ENCODE data around the gene SERINC5.
"Not testable (repeated sequence)": the region's sequence is repeated elsewhere in the genome, so short reads cannot be mapped to it uniquely, and the experiment has no call there.

Gene SERINC5

DNA sequence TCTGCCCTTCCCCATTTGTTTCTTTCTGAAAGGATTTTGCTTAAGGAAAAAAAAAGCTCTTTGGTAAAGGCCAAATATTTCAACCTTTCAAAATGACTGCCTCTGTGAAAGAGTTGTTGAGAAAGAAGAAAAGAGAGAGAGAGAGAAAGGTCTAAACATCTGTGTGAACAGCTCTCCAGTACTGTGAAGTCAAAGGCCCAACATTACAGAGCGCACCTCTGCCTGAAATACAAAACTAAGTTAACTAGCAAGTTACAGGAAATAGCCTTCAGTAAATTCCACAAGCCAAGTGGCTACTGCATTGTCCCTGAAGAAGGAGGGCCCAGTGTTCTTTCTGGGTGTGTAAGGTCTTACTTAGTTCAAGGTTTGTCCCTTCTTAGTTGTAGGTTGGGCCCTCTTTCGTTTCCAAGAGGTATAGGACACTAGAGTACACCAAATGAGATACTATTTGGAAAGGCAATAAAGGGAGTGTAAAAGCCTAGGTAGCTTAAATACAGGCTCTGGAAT lies 116.3 kb downstream of the SERINC5 start:
- DNase-seq (ENCODE audit: low read depth in 2 of 2): no peak

- DNase-seq (ENCODE audit: low read depth in 2 of 2): no peak
Observed at GRCh38 chr5:80138486-80138885, 117.4 kb downstream of the SERINC5 start.

- not testable (repeated sequence) for DNase-seq (ENCODE audit: low read depth in 2 of 2)
Observed at GRCh38 chr5:80136798-80137197, 119.0 kb downstream of the SERINC5 start.

GRCh38 chr5:80134876-80135275 lies 121.0 kb downstream of the SERINC5 start:
- no peak for DNase-seq (ENCODE audit: low read depth in 2 of 2)

DNA sequence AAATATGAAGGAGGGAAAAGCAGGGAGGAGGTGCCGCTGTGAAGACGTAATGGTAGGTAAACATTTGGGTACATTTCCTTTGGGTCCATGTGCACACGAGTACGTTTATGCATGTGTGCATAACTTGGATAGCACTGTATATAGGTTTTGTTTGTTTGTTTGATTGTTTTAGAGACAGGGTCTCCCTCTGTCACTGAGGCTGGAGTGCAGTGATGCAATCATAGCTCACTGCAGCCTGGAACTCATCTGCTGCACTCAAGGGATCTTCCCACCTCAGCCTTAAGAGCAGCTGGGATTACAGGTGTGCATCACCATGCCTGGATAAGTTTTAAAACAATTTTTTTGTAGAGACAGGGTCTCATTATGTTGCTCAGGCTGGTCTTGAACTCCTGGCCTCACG lies 126.7 kb downstream of the SERINC5 start:
- no peak for DNase-seq (ENCODE audit: low read depth in 2 of 2)

DNA sequence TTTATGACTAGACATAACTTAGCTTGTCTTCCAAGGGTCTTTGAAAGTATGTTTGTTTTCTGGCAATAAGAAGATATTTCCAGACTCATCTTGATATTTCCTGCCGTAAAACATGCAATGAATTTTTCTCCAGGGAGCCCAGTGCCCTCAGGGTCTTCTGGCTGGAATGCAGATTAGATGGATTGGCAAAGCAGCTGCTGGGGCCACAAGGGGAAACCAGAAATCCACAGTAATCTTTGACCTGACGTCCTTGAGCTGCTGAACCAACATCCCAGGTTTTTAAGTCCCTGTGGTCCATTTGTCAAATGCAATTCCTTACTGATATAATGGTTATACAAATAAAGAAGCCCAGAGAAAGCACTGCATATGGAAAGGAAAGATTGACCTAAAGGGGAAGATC lies 127.7 kb downstream of the SERINC5 start:
- DNase-seq (ENCODE audit: low read depth in 2 of 2): no peak

- no peak for DNase-seq (ENCODE audit: low read depth in 2 of 2)
Observed at GRCh38 chr5:80127116-80127552, 128.7 kb downstream of the SERINC5 start.

DNA sequence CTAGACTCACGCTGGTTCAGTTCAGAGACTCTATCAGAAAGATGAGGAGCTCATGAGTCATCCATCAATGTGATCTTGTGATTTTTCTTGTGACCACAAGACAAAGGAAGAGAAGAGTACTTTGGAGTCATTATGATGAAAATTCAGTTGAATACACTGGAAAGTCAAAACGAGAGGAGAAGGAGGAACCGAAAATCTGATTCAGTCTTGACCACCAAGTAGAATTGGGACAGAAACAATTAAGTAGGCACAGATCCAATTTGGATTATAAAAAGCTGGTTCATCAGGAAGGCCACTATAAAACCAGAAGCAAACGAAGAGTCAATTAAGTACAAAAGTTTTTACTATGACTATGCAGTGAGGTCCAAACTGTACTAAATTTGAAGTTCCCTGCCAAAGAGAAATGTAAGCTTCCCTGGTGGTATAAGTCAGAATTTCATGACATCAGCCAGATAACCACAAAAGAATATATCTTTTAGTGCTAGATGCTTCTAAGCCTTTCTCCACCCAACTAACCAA lies 129.8 kb downstream of the SERINC5 start:
- no peak for DNase-seq (ENCODE audit: low read depth in 2 of 2)

DNA sequence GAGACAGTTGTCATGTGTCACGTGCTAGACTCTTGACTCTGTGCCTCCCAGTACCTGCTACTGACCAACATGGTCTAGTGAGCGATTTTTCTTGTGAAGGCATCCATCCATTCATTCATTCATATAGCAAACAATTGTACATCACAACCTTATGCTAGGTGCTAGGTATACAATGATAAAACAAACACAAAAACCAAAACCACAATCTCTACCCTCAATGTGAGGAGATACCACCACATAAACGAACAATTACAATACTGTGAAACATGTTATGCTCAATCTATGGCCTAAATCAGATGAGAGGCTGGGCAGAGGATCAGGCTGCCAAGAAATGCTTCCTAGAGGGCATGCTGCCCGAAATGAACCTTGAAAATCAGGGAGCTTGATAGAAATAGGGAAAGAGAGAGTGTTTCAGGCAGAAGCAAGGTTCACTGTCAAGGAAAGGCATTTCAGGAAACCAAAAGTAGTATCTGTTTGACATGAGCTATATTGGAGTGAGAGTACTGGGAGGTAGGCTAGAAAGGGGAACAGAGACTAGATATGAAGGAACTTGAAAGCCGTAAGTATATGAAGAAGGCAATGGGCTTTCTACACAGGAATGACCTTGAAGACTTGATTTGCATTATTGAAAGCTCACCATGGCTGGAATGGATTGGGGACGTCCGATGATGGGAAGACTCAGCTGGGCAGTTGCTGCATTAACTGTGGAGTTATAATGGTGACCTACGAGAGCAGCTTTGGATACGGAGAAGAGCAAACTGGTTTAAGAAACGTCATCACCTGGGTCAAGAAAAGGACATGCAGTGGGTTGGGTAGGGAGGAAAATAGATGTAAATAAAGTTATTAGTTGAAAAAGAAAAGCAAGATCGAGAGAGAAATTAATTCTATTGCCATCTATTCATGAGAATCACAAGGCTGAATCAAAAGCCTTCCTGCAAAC lies 130.6 kb downstream of the SERINC5 start:
- no peak for DNase-seq (ENCODE audit: low read depth in 2 of 2)

DNA sequence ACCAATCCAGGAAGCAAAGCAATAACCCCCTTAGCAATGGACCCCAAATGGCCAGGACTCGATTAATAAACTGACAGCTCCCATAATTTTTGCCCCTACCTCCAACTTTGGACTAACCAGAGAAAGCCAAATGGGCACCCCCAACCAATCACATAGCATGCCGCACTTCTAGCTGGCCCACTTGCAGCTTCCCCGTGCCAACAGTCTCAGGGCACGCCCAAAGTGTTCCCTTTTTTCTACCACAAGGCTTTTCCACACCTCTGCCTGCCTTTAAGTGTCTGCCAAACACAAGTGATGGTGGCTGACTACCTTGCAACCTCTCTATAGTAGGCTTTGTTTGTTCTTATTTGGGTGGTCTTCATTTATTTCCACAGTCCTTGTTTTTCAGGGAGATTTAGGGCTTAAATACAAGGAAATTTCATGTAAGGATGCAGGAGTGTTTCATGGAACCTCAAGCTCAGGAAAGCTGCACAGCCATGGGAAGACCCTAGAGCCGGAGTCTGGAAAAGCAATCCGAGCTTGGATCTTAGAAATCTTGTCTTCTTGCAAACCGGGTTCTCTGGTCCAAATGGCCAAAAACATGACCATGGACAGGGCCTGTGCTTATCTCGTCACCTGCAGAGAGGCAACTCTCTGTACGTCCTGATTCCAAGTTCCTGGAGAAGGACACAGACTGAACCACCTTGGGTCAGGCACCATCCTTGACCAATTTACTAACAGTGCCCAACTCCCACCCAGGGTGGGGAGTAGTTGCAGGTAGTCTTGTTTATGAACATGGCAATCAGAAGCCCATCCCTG lies 131.5 kb downstream of the SERINC5 start:
- no peak for DNase-seq (ENCODE audit: low read depth in 2 of 2)

- DNase-seq (ENCODE audit: low read depth in 2 of 2): no peak
Observed at GRCh38 chr5:80122579-80122978, 133.3 kb downstream of the SERINC5 start.

GRCh38 chr5:80119372-80119771 lies 136.5 kb downstream of the SERINC5 start:
- DNase-seq (ENCODE audit: low read depth in 2 of 2): no peak

DNA sequence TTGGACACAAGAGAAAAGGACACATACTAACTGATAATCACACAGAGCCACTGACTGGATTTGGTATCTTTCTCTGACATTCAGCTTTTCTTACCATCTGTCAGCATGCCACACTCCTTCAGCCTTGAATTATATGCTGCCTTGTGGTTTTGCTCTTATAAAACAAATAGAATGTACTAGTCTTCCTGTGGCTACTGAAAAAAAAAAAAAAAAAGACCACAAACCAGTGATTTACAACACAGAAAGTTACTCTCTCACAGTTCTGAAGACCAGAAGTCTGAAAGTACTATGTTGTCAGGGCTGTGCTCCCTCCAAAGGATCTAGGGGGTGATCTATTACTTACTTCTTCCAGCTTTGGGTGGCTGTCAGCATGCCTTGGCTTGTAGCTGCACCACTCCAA lies 138.4 kb downstream of the SERINC5 start:
- no peak for DNase-seq (ENCODE audit: low read depth in 2 of 2)

GRCh38 chr5:80116465-80116864 lies 139.4 kb downstream of the SERINC5 start:
- no peak for DNase-seq (ENCODE audit: low read depth in 2 of 2)

- DNase-seq (ENCODE audit: low read depth in 2 of 2): no peak
Observed at GRCh38 chr5:80116000-80116399, 139.8 kb downstream of the SERINC5 start.

DNA sequence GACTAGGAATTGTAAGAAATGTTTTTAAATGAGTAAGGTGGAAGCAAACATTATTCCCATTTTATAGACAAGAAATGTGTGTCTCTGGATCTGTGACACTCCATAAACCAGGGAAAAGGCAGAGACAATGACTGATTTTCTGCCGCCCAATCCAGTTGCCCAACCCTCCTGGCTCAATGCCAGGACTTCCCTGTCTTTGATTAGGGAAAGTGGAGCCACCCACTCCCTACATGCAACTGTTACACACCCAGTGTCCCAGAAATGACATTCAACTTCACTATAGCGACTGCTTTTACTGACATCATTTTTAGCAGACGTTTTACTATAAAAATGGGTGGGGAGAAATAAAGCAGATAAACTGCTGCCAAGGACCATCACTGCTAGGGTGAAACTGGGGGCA lies 141.0 kb downstream of the SERINC5 start:
- DNase-seq (ENCODE audit: low read depth in 2 of 2): no peak

- DNase-seq (ENCODE audit: low read depth in 2 of 2): not testable (repeated sequence)
Observed at GRCh38 chr5:80111376-80111990, 144.4 kb downstream of the SERINC5 start.

- DNase-seq (ENCODE audit: low read depth in 2 of 2): no peak
Observed at GRCh38 chr5:80109646-80110478, 146.0 kb downstream of the SERINC5 start.

GRCh38 chr5:80106916-80107315 lies 148.9 kb downstream of the SERINC5 start:
- DNase-seq (ENCODE audit: low read depth in 2 of 2): no peak

GRCh38 chr5:80105698-80106439 lies 150.0 kb downstream of the SERINC5 start:
- DNase-seq (ENCODE audit: low read depth in 2 of 2): no peak
